Measurements from ENCODE around the gene SLC23A2.

- TF ChIP-seq EZH2 (IDR thresholded peaks at IDR 0.05; ENCODE audit: insufficient read depth, low read length) (no peak), CTCF (IDR thresholded peaks at IDR 0.05; ENCODE audit: insufficient read depth, low read depth, low read length) (no peak)
These were observed 19.0 kb downstream of the SLC23A2 start for GRCh38 chr20:4982281-4982680.

Data from astrocyte (in vitro differentiated cells and primary cell).